SHP77 (cell line): Measurements from ENCODE around the gene MAT1A.

ENCODE experiments used
- DNase-seq, 2 experiments: peaks; one replicate each; lab custom pipeline; 2025; lab: John Stamatoyannopoulos, UW

The MAT1A gene

GRCh38 chr10:80281784-80282765 is 7.4 kb downstream of the MAT1A start:
- no peak for DNase-seq

GRCh38 chr10:80281292-80281691 is 8.2 kb downstream of the MAT1A start:
- DNase-seq, result no peak

- no peak for DNase-seq
Measured at GRCh38 chr10:80280071-80280800, 9.2 kb downstream of the MAT1A start.

GRCh38 chr10:80279146-80279545 is 10.3 kb downstream of the MAT1A start:
- DNase-seq, result no peak

- DNase-seq, result no peak
Measured at GRCh38 chr10:80278480-80278879, 11.0 kb downstream of the MAT1A start.

- DNase-seq, result no peak
Measured at GRCh38 chr10:80277567-80278250, 11.7 kb downstream of the MAT1A start.

- DNase-seq, result no peak
Measured at GRCh38 chr10:80277016-80277415, 12.4 kb downstream of the MAT1A start.

GRCh38 chr10:80276335-80276734 is 13.1 kb downstream of the MAT1A start:
- no peak for DNase-seq

- no peak for DNase-seq
Measured at GRCh38 chr10:80275756-80276155, 13.7 kb downstream of the MAT1A start.

GRCh38 chr10:80275135-80275498 is 14.3 kb downstream of the MAT1A start:
- no peak for DNase-seq

- no peak for DNase-seq
Measured at GRCh38 chr10:80274396-80275134, 14.9 kb downstream of the MAT1A start.

- no peak for DNase-seq
Measured at GRCh38 chr10:80273523-80274170, 15.8 kb downstream of the MAT1A start.

GRCh38 chr10:80272793-80273522 is 16.5 kb downstream of the MAT1A start:
- DNase-seq, result no peak

GRCh38 chr10:80271416-80271815 is 18.0 kb downstream of the MAT1A start:
- no peak for DNase-seq

GRCh38 chr10:80270887-80271286 is 18.6 kb downstream of the MAT1A start:
- DNase-seq, result no peak

- no peak for DNase-seq
Measured at GRCh38 chr10:80268938-80269588, 20.4 kb downstream of the MAT1A start.

GRCh38 chr10:80268266-80268665 is 21.2 kb downstream of the MAT1A start:
- DNase-seq, result no peak

- DNase-seq, result no peak
Measured at GRCh38 chr10:80266513-80266863, 23.0 kb downstream of the MAT1A start.

GRCh38 chr10:80265740-80266512 is 23.5 kb downstream of the MAT1A start:
- no peak for DNase-seq
